Naive thymus-derived CD4-positive, alpha-beta T cell (primary cell): ENCODE measurements around the gene IL20. TPM values are rescaled to one million over a fixed set of nuclear protein-coding genes. Genes with fewer than 3 reads are reported as not detected.

Source experiments
- ATAC-seq: fragments of 150-1000 bp; cut with Tn5 transposase; 2 replicates; pipeline ENCODE4 v1.10.0; 2021; ENCODE audit warnings: mild to moderate bottlenecking, moderate library complexity
- CTCF ChIA-PET: fragments of 350-600 bp; sonication (Branson Sonifier 250); formaldehyde crosslinking; loops from one replicate; lab custom pipeline; 2021; ENCODE audit warnings: antibody characterized with exemption; lab: Charles Lee
- POLR2A ChIA-PET: fragments of 350-600 bp; sonication (Branson Sonifier 250); formaldehyde crosslinking; loops from one replicate; lab custom pipeline; 2021; ENCODE audit warnings: antibody characterized with exemption, inconsistent platforms; lab: Charles Lee
- DNase-seq, 9 donors: peaks; one replicate each; pipeline versions ENCODE4 v3.0.0 to v3.0.0-alpha.2; 2020 to 2022; ENCODE audit warnings: mixed read lengths in 1 of 9
- H3K27ac ChIP-seq: one replicate; pipeline ENCODE4 v1.7.0; 2013; ENCODE audit warnings: mild to moderate bottlenecking, low read depth, low read length, moderate library complexity
- H3K27me3 ChIP-seq, 2 donors: one replicate each; pipeline ENCODE4 v1.7.0; 2013; ENCODE audit warnings: low read length in 2 of 2, mild to moderate bottlenecking in 2 of 2, moderate library complexity in 2 of 2; ENCODE audit not compliant: control insufficient read depth in 2 of 2, insufficient read depth in 2 of 2
- H3K36me3 ChIP-seq, 3 experiments: 1 replicate in 2 of 3; 2 replicates in 1 of 3; pipeline ENCODE4 v1.7.0; 2013; ENCODE audit warnings: low read length in 3 of 3, mild to moderate bottlenecking in 3 of 3, moderate library complexity in 1 of 3; ENCODE audit not compliant: insufficient read depth in 3 of 3, control insufficient read depth in 2 of 3
- H3K4me1 ChIP-seq, 2 donors: one replicate each; pipeline ENCODE4 v1.7.0; 2013; ENCODE audit warnings: low read length in 2 of 2, mild to moderate bottlenecking in 2 of 2, moderate library complexity in 1 of 2; ENCODE audit not compliant: control insufficient read depth in 2 of 2, insufficient read depth in 2 of 2
- H3K4me3 ChIP-seq: 2 replicates; pipeline ENCODE4 v1.7.0; 2013; ENCODE audit warnings: mild to moderate bottlenecking, low read length
- H3K9me3 ChIP-seq, 3 experiments: 1 replicate in 2 of 3; 2 replicates in 1 of 3; pipeline ENCODE4 v1.7.0; 2013; ENCODE audit warnings: low read length in 3 of 3; ENCODE audit not compliant: control insufficient read depth in 2 of 3
- H3K27ac Mint-ChIP-seq, 9 donors: one replicate each; pipeline ENCODE4 v1.8.0; 2020 to 2022; ENCODE audit warnings: mixed read lengths in 9 of 9, mild to moderate bottlenecking in 8 of 9, moderate library complexity in 5 of 9, inconsistent platforms in 2 of 9
- H3K27me3 Mint-ChIP-seq, 5 donors: one replicate each; pipeline ENCODE4 v1.8.0; 2021 to 2022; ENCODE audit warnings: mixed read lengths in 5 of 5, mild to moderate bottlenecking in 1 of 5
- H3K36me3 Mint-ChIP-seq, 5 donors: one replicate each; pipeline ENCODE4 v1.8.0; 2020 to 2022; ENCODE audit warnings: mixed read lengths in 5 of 5, mild to moderate bottlenecking in 3 of 5, inconsistent platforms in 1 of 5
- H3K4me1 Mint-ChIP-seq, 7 donors: one replicate each; pipeline ENCODE4 v1.8.0; 2020 to 2022; ENCODE audit warnings: mixed read lengths in 7 of 7, mild to moderate bottlenecking in 3 of 7, inconsistent platforms in 1 of 7
- H3K4me3 Mint-ChIP-seq, 10 donors: one replicate each; pipeline ENCODE4 v1.8.0; 2020 to 2022; ENCODE audit warnings: mild to moderate bottlenecking in 10 of 10, mixed read lengths in 10 of 10, moderate library complexity in 6 of 10, inconsistent platforms in 2 of 10
- H3K9me3 Mint-ChIP-seq, 11 donors: one replicate each; pipeline ENCODE4 v1.8.0; 2020 to 2022; ENCODE audit warnings: mixed read lengths in 11 of 11, mild to moderate bottlenecking in 4 of 11, inconsistent platforms in 1 of 11, moderate library complexity in 1 of 11
- intact Hi-C, 2 donors: fragments of 100-400 bp; cut with micrococcal nuclease; formaldehyde crosslinking; loops; one replicate each; pipeline ENCODE4 v1.15.1; 2023
- polyA plus RNA-seq, 2 donors: library from polyadenylated mRNA; unstranded; fragments of 300-500 nt; fragmentation: Illumina TruSeq; gene quantifications; one replicate each; pipeline ENCODE4 v1.2.3, GENCODE V29; 2021
- total RNA-seq, 6 experiments: library from RNA in 5 of 6; stranded (reverse) in 5 of 6; gene quantifications; 1 replicate in 5 of 6; 2 replicates in 1 of 6; pipeline ENCODE4 v1.2.3 and lab custom pipeline; 2021 to 2026

Gene IL20
- total and polyA plus RNA-seq, 7 experiments from 2014 or later = not detected

DNA sequence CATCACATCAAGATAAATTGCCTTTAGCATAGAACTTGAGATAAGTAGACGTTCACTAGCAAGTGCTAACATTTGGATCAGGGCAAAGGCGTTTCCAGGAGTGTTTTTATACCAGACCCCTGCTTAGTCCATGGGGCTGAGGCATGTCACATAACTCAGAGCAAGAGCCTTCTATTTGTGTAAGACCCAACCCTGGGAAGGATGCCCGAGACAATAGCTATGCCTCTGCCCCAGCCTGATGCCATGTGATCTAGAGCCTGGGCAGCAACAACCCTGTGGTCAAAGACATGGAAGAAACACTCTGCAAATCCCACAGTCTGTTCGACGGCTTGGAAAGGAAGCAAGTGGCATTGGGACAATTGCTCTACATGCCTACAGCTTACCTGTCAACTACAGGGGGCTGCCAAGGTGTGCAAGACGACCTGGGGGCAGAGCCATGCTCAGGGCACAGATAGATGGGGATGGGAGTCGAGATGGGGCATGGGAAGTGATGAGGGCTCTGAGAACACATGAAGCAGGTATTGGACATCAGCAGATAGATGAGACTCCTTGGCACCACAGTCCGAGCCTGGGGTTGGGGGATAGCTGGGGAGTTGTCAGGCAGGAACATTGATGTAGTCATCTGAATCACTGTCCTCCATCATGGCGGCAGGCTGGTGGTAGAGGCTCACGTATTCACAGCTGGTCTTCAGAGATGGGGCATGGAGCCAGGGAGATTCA is 39.2 kb downstream of the IL20 start:
- H3K4me1 ChIP-seq = peaks cover 21 to 72% of the 10 kb centered on the region in 2 donors
- intact Hi-C loops = loop anchor here (1.0 to 5.0 kb wide), 3 partner anchors 14 to 347 kb away; partner anchors contain the start of gene IL20 (in 1 of the 2)
- peak overlapping the region; percentile 69 for H3K27ac ChIP-seq
- peaks cover 49 to 96% (median 89%) of the 10 kb centered on the region in 7 donors for H3K4me1 Mint-ChIP-seq
- H3K9me3 Mint-ChIP-seq = peaks cover 0 to 8% (median 0%) of the 10 kb centered on the region in 11 donors
- ChIA-PET CTCF (interaction anchor here (0.9 to 2.9 kb wide), 10 partner anchors 12 to 179 kb away, joined by 3 to 26 read pairs (median 5); partner anchors contain the start of genes FCMR and IL20), POLR2A (interaction anchor here (0.9 to 17.9 kb wide), 15 partner anchors 7 to 168 kb away, joined by 3 to 600 read pairs (median 7); partner anchors contain the start of genes FCMR, IL10 and IL24)
- peak overlapping the region; percentile 60 to 88 (median 78) for H3K4me3 Mint-ChIP-seq
- H3K27me3 ChIP-seq = no peaks in the 10 kb centered on the region
- H3K27ac Mint-ChIP-seq = peak overlapping the region; percentile 79 to 98 (median 93)
- no peaks in the 10 kb centered on the region for H3K9me3 ChIP-seq
- H3K27me3 Mint-ChIP-seq = peaks cover 0 to 6% (median 0%) of the 10 kb centered on the region in 5 donors
- no peak for ATAC-seq
- peaks cover 14 to 51% (median 22%) of the 10 kb centered on the region in 3 experiments for H3K36me3 ChIP-seq
- peak overlapping the region; percentile 17 for H3K4me3 ChIP-seq
- no peak for DNase-seq
- peaks cover 19 to 65% (median 51%) of the 10 kb centered on the region in 5 donors for H3K36me3 Mint-ChIP-seq

DNA sequence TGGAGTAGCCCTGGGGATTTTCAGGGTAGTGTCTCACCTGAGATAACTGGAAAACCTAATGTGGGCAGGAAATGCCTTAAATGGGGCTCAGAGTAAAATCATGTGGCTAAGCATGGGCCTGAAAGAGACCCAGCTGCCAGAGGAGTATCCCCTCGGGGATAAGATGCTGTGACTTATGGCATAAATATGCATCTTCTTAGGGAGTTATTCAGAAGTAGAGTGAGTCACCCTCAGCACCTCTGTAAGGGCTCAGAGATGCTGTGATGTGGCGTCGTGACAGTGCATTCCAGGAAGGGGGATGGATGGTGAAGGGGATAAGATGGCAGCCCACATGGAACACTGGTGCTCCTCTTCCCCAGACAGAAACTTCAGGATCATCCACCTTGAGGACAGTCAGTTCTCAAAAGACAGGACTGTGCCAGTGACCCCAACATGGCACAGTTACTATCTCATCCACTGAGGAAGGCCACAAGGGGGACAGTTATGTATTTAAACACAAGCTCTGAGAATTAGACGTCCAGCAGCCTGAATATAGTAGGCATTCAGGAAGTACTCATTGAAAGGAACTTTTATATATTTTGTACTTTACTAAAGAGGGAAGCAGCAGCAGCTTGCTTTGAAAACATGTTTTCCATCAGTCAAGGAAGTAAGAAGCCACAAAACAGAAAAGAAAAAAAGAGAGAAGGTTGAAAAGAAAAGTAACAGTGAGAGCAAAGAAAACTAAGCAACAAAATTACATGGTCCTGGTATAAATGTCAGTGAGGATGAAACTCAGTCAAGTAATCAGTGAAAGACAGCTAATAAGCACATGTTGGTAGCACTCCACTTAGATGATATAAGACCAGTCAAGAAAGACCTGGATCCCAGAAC is 40.1 kb downstream of the IL20 start:
- ChIA-PET POLR2A (interaction anchor here (0.6 to 17.9 kb wide), 26 partner anchors 7 to 233 kb away, joined by 3 to 600 read pairs (median 4); partner anchors contain the start of genes FCMR, IL10, IL20 and IL24), CTCF (interaction anchor here (0.9 to 2.9 kb wide), 16 partner anchors 9 to 180 kb away, joined by 3 to 26 read pairs (median 6); partner anchors contain the start of genes FCMR and IL20)
- peaks cover 20 to 54% (median 26%) of the 10 kb centered on the region in 3 experiments for H3K36me3 ChIP-seq
- H3K4me1 ChIP-seq = peaks cover 28 to 72% of the 10 kb centered on the region in 2 donors
- no peaks in the 10 kb centered on the region for H3K27me3 ChIP-seq
- intact Hi-C loops = loop anchor here (1.0 to 5.0 kb wide), 4 partner anchors 8 to 348 kb away; partner anchors contain the start of genes IL20 (in 1 of the 2) and IL24 (in 1 of the 2)
- H3K4me3 ChIP-seq = peak overlapping the region; percentile 17
- Mint-ChIP-seq H3K36me3 (peaks cover 19 to 65% (median 55%) of the 10 kb centered on the region in 5 donors), H3K4me1 (peaks cover 52 to 94% (median 86%) of the 10 kb centered on the region in 7 donors), H3K4me3 (peak overlapping the region; percentile 60 to 88 (median 78)), H3K27ac (peak overlapping the region; percentile 79 to 98 (median 93)), H3K27me3 (peaks cover 0 to 6% (median 0%) of the 10 kb centered on the region in 5 donors), H3K9me3 (peaks cover 0 to 8% (median 0%) of the 10 kb centered on the region in 11 donors)
- H3K27ac ChIP-seq = peak overlapping the region; percentile 69
- H3K9me3 ChIP-seq = no peaks in the 10 kb centered on the region
- DNase-seq (peak in 7 of 9 donors; percentile 38 to 64 (median 59)), ATAC-seq (peak; percentile 32)

DNA sequence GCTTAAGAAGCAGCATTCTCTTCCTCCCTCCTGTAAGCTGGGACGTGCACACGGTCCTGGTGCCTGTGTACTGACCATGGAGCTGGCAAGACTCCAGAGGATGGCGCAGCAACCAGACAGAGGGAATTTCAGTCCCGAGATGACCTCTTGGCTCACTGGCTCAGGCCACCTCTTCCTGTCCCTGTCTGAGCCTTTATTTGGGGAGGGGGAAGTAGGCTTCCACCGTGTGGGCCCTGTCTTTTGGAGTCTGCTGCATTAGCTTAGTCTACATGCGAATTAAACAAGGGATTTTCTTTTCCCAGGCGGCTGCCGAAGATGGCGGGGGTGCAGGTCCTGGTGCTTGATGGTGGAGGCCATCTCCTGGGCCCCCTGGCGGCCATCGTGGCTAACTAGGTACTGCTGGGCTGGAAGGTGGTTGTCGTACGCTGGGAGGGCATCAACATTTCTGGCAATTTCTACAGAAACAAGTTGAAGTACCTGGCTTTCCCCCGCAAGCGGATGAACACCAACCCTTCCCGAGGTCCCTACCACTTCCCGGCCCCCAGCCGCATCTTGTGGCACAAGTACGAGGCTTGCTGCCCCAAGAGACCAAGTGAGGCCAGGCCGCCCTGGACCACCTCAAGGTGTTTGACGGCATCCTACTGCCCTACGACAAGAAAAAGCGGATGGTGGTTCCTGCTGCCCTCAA is 42.0 kb downstream of the IL20 start:
- no peak for DNase-seq
- H3K4me1 Mint-ChIP-seq = peaks cover 56 to 94% (median 86%) of the 10 kb centered on the region in 7 donors
- POLR2A ChIA-PET = interaction anchor here (0.8 to 17.9 kb wide), 15 partner anchors 9 to 415 kb away, joined by 3 to 600 read pairs (median 7); partner anchors contain the start of genes FCMR and IL24
- H3K9me3 ChIP-seq = no peaks in the 10 kb centered on the region
- peak overlapping the region; percentile 75 for H3K27ac ChIP-seq
- peaks cover 0 to 6% (median 0%) of the 10 kb centered on the region in 5 donors for H3K27me3 Mint-ChIP-seq
- H3K36me3 ChIP-seq = peaks cover 29 to 66% (median 40%) of the 10 kb centered on the region in 3 experiments
- H3K4me3 Mint-ChIP-seq = peak overlapping the region; percentile 49 to 81 (median 64)
- CTCF ChIA-PET = interaction anchor here (1.4 to 3.8 kb wide), 8 partner anchors 13 to 172 kb away, joined by 4 to 56 read pairs (median 20); partner anchors contain the start of gene FCMR
- intact Hi-C loops = loop anchor here in 1 of 2 donors (5.0 kb wide), 1 partner anchor 350 kb away; no protein-coding TSS in a partner anchor
- no peaks in the 10 kb centered on the region for H3K27me3 ChIP-seq
- peaks cover 0 to 8% (median 0%) of the 10 kb centered on the region in 11 donors for H3K9me3 Mint-ChIP-seq
- peak overlapping the region in 8 of 9 donors; percentile 91 to 98 (median 95) for H3K27ac Mint-ChIP-seq
- no peak for ATAC-seq
- H3K4me3 ChIP-seq = no peak overlapping the region
- peaks cover 44 to 75% of the 10 kb centered on the region in 2 donors for H3K4me1 ChIP-seq
- H3K36me3 Mint-ChIP-seq = peaks cover 22 to 67% (median 60%) of the 10 kb centered on the region in 5 donors

DNA sequence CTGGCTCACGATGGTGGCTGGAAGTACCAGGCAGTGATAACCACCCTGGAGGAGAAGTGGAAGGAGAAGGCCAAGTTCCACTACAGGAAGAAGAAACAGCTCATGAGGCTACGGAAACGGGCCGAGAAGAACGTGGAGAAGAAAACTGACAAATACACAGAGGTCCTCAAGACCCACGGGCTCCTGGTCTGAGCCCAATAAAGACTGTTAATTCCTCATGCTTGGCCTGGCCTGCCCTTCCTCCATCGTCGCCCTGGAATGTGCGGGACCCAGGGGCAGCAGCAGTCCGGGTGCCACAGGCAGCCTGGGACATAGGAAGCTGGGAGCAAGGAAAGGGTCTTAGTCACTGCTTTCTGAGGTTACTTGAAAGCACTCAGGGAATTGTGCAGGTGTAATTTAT is 42.6 kb downstream of the IL20 start:
- DNase-seq = no peak

More for the DNA sequence above, 42.6 kb downstream of the IL20 start:
- intact Hi-C loops = loop anchor here in 1 of 2 donors (2.0 to 5.0 kb wide), 2 partner anchors 15 to 351 kb away; no protein-coding TSS in a partner anchor
- H3K36me3 ChIP-seq = peaks cover 29 to 68% (median 41%) of the 10 kb centered on the region in 3 experiments
- peaks cover 62 to 94% (median 86%) of the 10 kb centered on the region in 7 donors for H3K4me1 Mint-ChIP-seq
- ChIA-PET CTCF (interaction anchor here (1.4 to 3.8 kb wide), 11 partner anchors 12 to 173 kb away, joined by 4 to 56 read pairs (median 9); partner anchors contain the start of gene FCMR), POLR2A (interaction anchor here (0.7 to 17.9 kb wide), 23 partner anchors 9 to 414 kb away, joined by 3 to 600 read pairs (median 4); partner anchors contain the start of genes FCMR and IL24)
- H3K4me3 ChIP-seq = no peak overlapping the region
- H3K27ac ChIP-seq = peak overlapping the region; percentile 75
- peaks cover 0 to 6% (median 0%) of the 10 kb centered on the region in 5 donors for H3K27me3 Mint-ChIP-seq
- no peaks in the 10 kb centered on the region for H3K27me3 ChIP-seq
- H3K9me3 ChIP-seq = no peaks in the 10 kb centered on the region
- H3K36me3 Mint-ChIP-seq = peaks cover 22 to 67% (median 59%) of the 10 kb centered on the region in 5 donors
- peaks cover 0 to 8% (median 0%) of the 10 kb centered on the region in 11 donors for H3K9me3 Mint-ChIP-seq
- peak overlapping the region in 8 of 9 donors; percentile 91 to 98 (median 95) for H3K27ac Mint-ChIP-seq
- peak overlapping the region; percentile 36 to 81 (median 60) for H3K4me3 Mint-ChIP-seq
- no peak for ATAC-seq
- peaks cover 48 to 81% of the 10 kb centered on the region in 2 donors for H3K4me1 ChIP-seq
